NCI-H146 (cell line): ENCODE data around the gene MOB2.
"Not testable (repeated sequence)": the region's sequence is repeated elsewhere in the genome, so short reads cannot be mapped to it uniquely, and the experiment has no call there.

Experiments used
- DNase-seq: peaks from one replicate; lab custom pipeline; 2025; lab: John Stamatoyannopoulos, UW

MOB2 gene

GRCh38 chr11:1442807-1443366, 43.7 kb downstream of the MOB2 start:
- no peak for DNase-seq

GRCh38 chr11:1442163-1442562, 44.4 kb downstream of the MOB2 start:
- no peak for DNase-seq

- DNase-seq, result no peak
These were observed 46.1 kb downstream of the MOB2 start for GRCh38 chr11:1440496-1440895.

- no peak for DNase-seq
These were observed 46.5 kb downstream of the MOB2 start for GRCh38 chr11:1440066-1440465.

- no peak for DNase-seq
These were observed 47.2 kb downstream of the MOB2 start for GRCh38 chr11:1439341-1439740.

GRCh38 chr11:1438967-1439330, 47.6 kb downstream of the MOB2 start:
- no peak for DNase-seq

GRCh38 chr11:1438261-1438966, 48.2 kb downstream of the MOB2 start:
- no peak for DNase-seq

- no peak for DNase-seq
These were observed 49.1 kb downstream of the MOB2 start for GRCh38 chr11:1437500-1437899.

GRCh38 chr11:1436468-1437039, 50.0 kb downstream of the MOB2 start:
- DNase-seq, result no peak

GRCh38 chr11:1435820-1436467, 50.6 kb downstream of the MOB2 start:
- DNase-seq, result peak; percentile 71

GRCh38 chr11:1435479-1435819, 51.1 kb downstream of the MOB2 start:
- DNase-seq, result not testable (repeated sequence)

- no peak for DNase-seq
These were observed 52.5 kb downstream of the MOB2 start for GRCh38 chr11:1433977-1434640.

GRCh38 chr11:1433568-1433967, 53.0 kb downstream of the MOB2 start:
- no peak for DNase-seq

GRCh38 chr11:1428762-1429316, 57.7 kb downstream of the MOB2 start:
- DNase-seq, result no peak

GRCh38 chr11:1425439-1425838, 61.1 kb downstream of the MOB2 start:
- no peak for DNase-seq

- DNase-seq, result no peak
These were observed 61.6 kb downstream of the MOB2 start for GRCh38 chr11:1425006-1425405.

- DNase-seq, result not testable (repeated sequence)
These were observed 63.2 kb downstream of the MOB2 start for GRCh38 chr11:1423406-1423805.

- DNase-seq, result no peak
These were observed 63.6 kb downstream of the MOB2 start for GRCh38 chr11:1422981-1423380.

GRCh38 chr11:1422481-1422880, 64.1 kb downstream of the MOB2 start:
- no peak for DNase-seq

- no peak for DNase-seq
These were observed 65.3 kb downstream of the MOB2 start for GRCh38 chr11:1421291-1421690.

- no peak for DNase-seq
These were observed 66.8 kb downstream of the MOB2 start for GRCh38 chr11:1419811-1420210.
